ENCODE results near the gene PASK. TPM values are rescaled to one million over a fixed set of nuclear protein-coding genes. Genes with fewer than 3 reads are reported as not detected.
A peak's percentile ranks its signal among the peaks of the same experiment; 100 is the strongest.

Gene PASK
- total and polyA plus RNA-seq, 4 experiments from 2014 or later, result 38.2 to 309 (median 170) TPM

DNA sequence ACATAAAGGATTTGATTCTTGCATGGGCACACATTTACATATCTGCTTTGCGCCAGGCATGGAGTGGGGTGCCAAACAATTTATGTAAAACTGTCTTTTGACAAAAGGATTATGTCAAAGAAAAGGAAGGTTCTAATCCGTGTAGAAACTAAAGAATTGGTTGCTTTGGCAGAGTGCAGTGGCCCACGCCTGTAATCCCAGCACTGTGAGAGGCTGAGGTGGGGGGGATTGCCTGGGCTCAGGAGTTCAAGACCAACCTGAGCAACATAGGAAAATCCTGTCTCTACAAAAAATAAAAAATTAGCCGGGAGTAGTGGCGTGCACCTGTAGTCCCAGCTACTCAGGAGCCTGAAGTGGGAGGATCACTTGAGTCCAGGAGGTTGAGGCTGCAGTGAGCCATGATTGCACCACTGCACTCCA is 46.1 kb downstream of the PASK start:
- H3K4me3 ChIP-seq (ENCODE audit: low read length in 2 of 2), result peak overlapping the region; percentile 92 to 94
- H3K27me3 ChIP-seq (ENCODE audit: insufficient read depth, low read length), result no peaks in the 10 kb centered on the region
- Mint-ChIP-seq H3K27ac (peak overlapping the region; percentile 97 to 99 (median 98)), H3K9me3 (no peaks in the 10 kb centered on the region), H3K36me3 (peaks cover 19 to 45% of the 10 kb centered on the region in 2 donors), H3K4me3 (peak overlapping the region; percentile 94 to 98 (median 96)), H3K4me1 (peaks cover 31 to 88% (median 59%) of the 10 kb centered on the region in 4 donors), H3K27me3 (no peaks in the 10 kb centered on the region)
- H3K36me3 ChIP-seq (ENCODE audit: insufficient read depth, low read length), result peaks cover 28% of the 10 kb centered on the region
- no peak for DNase-seq
- intact Hi-C loops (cut with micrococcal nuclease), result loop anchor here (2.0 kb wide), 1 partner anchor 212 kb away; the partner anchor contains the start of genes HDLBP and SEPTIN2
- POLR2A ChIA-PET (ENCODE audit: partially characterized antibody), result interaction anchor here (1.1 to 17.2 kb wide), 8 partner anchors 8 to 213 kb away, joined by 3 to 299 read pairs (median 38); partner anchors contain the start of genes HDLBP, PASK, PPP1R7 and SEPTIN2
- H3K9me3 ChIP-seq (ENCODE audit: control insufficient read depth in 1 of 2, low read length in 2 of 2), result no peaks in the 10 kb centered on the region
- CTCF ChIA-PET (ENCODE audit: partially characterized antibody), result no interaction called here
- H3K27ac ChIP-seq (ENCODE audit: low read depth, low read length), result peak overlapping the region; percentile 92
- H3K4me1 ChIP-seq (ENCODE audit: insufficient read depth, low read length), result peaks cover 88% of the 10 kb centered on the region

DNA sequence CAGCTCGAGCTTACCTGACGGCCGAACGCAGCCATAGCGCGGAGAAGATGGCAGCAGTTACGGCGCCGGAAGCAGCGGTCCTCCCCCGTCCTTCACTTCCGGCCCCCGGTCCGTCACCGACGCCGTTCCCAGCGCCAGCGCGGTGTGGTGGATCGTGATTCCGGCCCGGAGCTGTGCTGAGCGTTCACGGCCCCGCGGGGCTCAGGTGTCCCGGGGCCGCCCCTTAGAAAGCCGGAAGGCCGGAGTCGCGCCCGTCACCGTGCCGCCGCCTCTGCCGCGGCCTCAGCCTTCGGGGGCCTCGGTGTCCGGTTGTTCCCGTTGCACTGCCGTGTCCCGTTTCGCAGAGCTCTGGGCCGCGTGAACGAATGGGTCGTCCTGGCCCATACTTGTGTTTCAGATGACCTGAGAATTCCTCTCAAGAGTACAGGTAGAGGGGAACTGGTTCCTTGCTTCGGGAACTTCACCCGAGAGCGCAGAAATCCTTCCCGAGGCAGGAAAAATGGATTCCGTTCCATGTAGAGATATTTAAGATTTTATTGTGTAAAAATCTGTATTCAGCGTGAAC is 47.0 kb downstream of the PASK start, which contains the start of gene MTERF4:
Gene MTERF4 (minus strand): TSS at position 49 of the 565 bp plus-strand sequence. CDS start 14 bp downstream, at position 35.
- Histone ChIP-seq H3K9me3 (ENCODE audit: control insufficient read depth in 1 of 2, low read length in 2 of 2) (no peaks in the 10 kb centered on the region), H3K27ac (ENCODE audit: low read depth, low read length) (peak within 1 kb of the TSS; percentile 92), H3K4me1 (ENCODE audit: insufficient read depth, low read length) (peaks cover 88% of the 10 kb centered on the region), H3K36me3 (ENCODE audit: insufficient read depth, low read length) (peaks cover 37% of the 10 kb centered on the region), H3K4me3 (ENCODE audit: low read length in 2 of 2) (peak within 1 kb of the TSS; percentile 92 to 94), H3K27me3 (ENCODE audit: insufficient read depth, low read length) (no peaks in the 10 kb centered on the region)
- DNase-seq, result peak; percentile 85 to 88 (median 86)
- Mint-ChIP-seq H3K36me3 (peaks cover 19 to 51% of the 10 kb centered on the region in 2 donors), H3K27ac (peak within 1 kb of the TSS; percentile 97 to 99 (median 98)), H3K4me1 (peaks cover 32 to 88% (median 62%) of the 10 kb centered on the region in 4 donors), H3K4me3 (peak within 1 kb of the TSS; percentile 94 to 98 (median 96)), H3K9me3 (no peaks in the 10 kb centered on the region), H3K27me3 (no peaks in the 10 kb centered on the region)
- ChIA-PET CTCF (ENCODE audit: partially characterized antibody) (interaction anchor here (1.2 to 1.8 kb wide), 3 partner anchors 8 to 48 kb away, joined by 4 to 8 read pairs (median 5); partner anchors contain the start of genes PASK and PPP1R7), POLR2A (ENCODE audit: partially characterized antibody) (interaction anchor here (0.6 to 17.2 kb wide), 23 partner anchors 9 to 541 kb away, joined by 3 to 299 read pairs (median 3); partner anchors contain the start of genes ATG4B, CAPN10, HDLBP and PASK)
- intact Hi-C loops (cut with micrococcal nuclease), result loop anchor here (1.0 to 2.0 kb wide), 2 partner anchors 47 to 212 kb away; partner anchors contain the start of genes HDLBP, PASK and SEPTIN2

DNA sequence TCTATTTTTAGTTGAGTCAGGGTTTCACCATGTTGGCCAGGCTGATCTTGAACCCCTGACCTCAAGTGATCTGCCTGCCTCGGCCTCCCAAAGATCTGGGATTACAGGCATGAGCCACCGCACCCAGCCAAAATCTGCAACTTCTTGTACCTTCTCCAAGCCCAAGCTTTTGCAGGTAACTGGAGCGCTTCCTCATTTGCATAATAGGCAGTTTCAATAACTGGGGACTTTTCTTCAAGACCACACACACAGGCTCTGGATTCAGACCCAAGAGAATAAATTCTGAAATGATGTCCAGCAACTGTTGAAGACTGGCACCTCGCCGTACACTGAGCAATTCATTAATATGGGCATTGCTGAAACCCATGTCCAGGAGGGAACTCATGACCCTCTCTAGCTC is 50.0 kb downstream of the PASK start:
- H3K9me3 Mint-ChIP-seq, result no peaks in the 10 kb centered on the region
- no peak overlapping the region for H3K27ac ChIP-seq (ENCODE audit: low read depth, low read length)
- ChIA-PET POLR2A (ENCODE audit: partially characterized antibody) (interaction anchor here (0.6 to 17.2 kb wide), 5 partner anchors 9 to 50 kb away, joined by 3 to 299 read pairs (median 6); partner anchors contain the start of genes PASK and PPP1R7), CTCF (ENCODE audit: partially characterized antibody) (interaction anchor here (2.6 kb wide), 1 partner anchor 51 kb away, joined by 16 read pairs; the partner anchor contains the start of genes PASK and PPP1R7)
- intact Hi-C loops (cut with micrococcal nuclease), result no loop called here
- no peaks in the 10 kb centered on the region for H3K9me3 ChIP-seq (ENCODE audit: control insufficient read depth in 1 of 2, low read length in 2 of 2)
- H3K4me1 Mint-ChIP-seq, result peaks cover 46 to 93% (median 75%) of the 10 kb centered on the region in 4 donors
- H3K27me3 ChIP-seq (ENCODE audit: insufficient read depth, low read length), result no peaks in the 10 kb centered on the region
- peaks cover 44% of the 10 kb centered on the region for H3K36me3 ChIP-seq (ENCODE audit: insufficient read depth, low read length)
- H3K27me3 Mint-ChIP-seq, result no peaks in the 10 kb centered on the region
- no peak overlapping the region for H3K4me3 ChIP-seq (ENCODE audit: low read length in 2 of 2)
- no peak for DNase-seq
- H3K36me3 Mint-ChIP-seq, result peaks cover 42 to 79% of the 10 kb centered on the region in 2 donors
- H3K4me1 ChIP-seq (ENCODE audit: insufficient read depth, low read length), result peaks cover 88% of the 10 kb centered on the region
- H3K27ac Mint-ChIP-seq, result peak overlapping the region in 3 of 7 donors; percentile 17 to 97 (median 88)
- peak overlapping the region in 2 of 8 donors; percentile 41 to 49 for H3K4me3 Mint-ChIP-seq

DNA sequence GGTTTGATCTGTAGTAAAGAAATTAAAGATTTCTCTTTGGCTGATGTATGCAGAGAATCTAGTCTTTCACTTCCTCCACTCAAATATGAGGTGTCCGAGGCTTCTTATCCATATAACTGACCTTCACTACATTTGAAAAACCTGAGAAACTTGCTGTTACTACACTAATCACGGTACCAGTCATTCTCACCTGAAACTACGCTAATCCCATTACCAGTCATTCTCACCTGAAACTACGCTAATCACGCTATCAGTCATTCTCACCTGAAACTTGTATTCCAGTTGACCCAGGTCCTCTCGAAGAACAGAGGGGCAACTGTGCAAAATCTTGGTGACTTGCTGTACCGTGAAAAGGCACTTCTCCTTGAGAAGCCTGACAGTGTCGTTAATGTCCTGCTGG is 52.3 kb downstream of the PASK start:
- no peaks in the 10 kb centered on the region for H3K9me3 Mint-ChIP-seq

DNA sequence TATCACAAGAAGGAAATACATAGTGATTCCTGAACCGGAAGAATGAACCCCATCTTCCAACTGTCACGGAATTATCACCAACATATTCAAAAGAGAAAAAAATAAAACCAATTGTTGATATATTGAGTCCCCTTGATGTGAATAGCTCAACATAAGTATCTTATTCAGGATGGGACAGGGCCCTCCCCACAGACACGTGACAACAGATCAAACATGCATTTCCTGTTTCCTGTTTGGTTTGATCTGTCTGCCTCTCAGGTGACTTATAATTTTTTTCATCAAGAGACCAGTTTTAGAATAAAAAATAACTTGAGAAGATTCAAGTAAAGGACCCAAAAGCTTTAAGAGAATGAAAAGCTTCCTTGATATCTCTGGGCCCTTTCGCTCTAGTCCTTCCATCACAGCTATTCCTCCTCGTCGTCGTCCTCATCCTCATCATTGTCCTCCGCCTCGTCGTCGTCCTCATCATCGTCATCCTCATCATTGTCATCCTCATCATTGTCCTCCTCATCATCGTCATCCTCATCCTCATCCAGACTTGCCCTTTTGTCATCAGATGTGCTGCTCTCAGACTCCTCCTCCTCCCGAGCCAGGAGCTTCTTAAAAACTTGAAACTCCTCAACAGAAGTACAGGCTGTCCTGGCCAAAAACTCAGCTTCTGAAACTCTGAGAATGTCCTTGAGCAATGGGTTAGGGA is 53.5 kb downstream of the PASK start:
- no peaks in the 10 kb centered on the region for H3K9me3 ChIP-seq (ENCODE audit: control insufficient read depth in 1 of 2, low read length in 2 of 2)
- ChIA-PET POLR2A (ENCODE audit: partially characterized antibody) (interaction anchor here (0.9 to 11.3 kb wide), 12 partner anchors 12 to 220 kb away, joined by 3 to 231 read pairs (median 4); partner anchors contain the start of genes HDLBP, PASK, PPP1R7 and SEPTIN2), CTCF (ENCODE audit: partially characterized antibody) (interaction anchor here (1.3 to 5.1 kb wide), 3 partner anchors 17 to 54 kb away, joined by 4 to 44 read pairs (median 9); partner anchors contain the start of genes PASK and PPP1R7)
- no peak overlapping the region for H3K4me3 ChIP-seq (ENCODE audit: low read length in 2 of 2)
- Mint-ChIP-seq H3K4me1 (peaks cover 40 to 78% (median 60%) of the 10 kb centered on the region in 4 donors), H3K4me3 (peak overlapping the region; percentile 49 to 87 (median 74)), H3K27ac (peak overlapping the region; percentile 96 to 99 (median 97)), H3K36me3 (peaks cover 46 to 86% of the 10 kb centered on the region in 2 donors), H3K27me3 (no peaks in the 10 kb centered on the region), H3K9me3 (no peaks in the 10 kb centered on the region)
- H3K27ac ChIP-seq (ENCODE audit: low read depth, low read length), result peak overlapping the region; percentile 55
- peak; percentile 73 to 86 (median 76) for DNase-seq
- intact Hi-C loops (cut with micrococcal nuclease), result loop anchor here (1.0 kb wide), 1 partner anchor 17 kb away; no protein-coding TSS in a partner anchor
- H3K4me1 ChIP-seq (ENCODE audit: insufficient read depth, low read length), result peaks cover 69% of the 10 kb centered on the region
- H3K27me3 ChIP-seq (ENCODE audit: insufficient read depth, low read length), result no peaks in the 10 kb centered on the region
- H3K36me3 ChIP-seq (ENCODE audit: insufficient read depth, low read length), result peaks cover 67% of the 10 kb centered on the region

More for the DNA sequence above, 52.3 kb downstream of the PASK start:
- peaks cover 78% of the 10 kb centered on the region for H3K4me1 ChIP-seq (ENCODE audit: insufficient read depth, low read length)
- no peak for DNase-seq
- peaks cover 57% of the 10 kb centered on the region for H3K36me3 ChIP-seq (ENCODE audit: insufficient read depth, low read length)
- ChIA-PET POLR2A (ENCODE audit: partially characterized antibody) (interaction anchor here (3.0 to 11.3 kb wide), 4 partner anchors 12 to 53 kb away, joined by 16 to 231 read pairs (median 40); partner anchors contain the start of genes PASK and PPP1R7), CTCF (ENCODE audit: partially characterized antibody) (interaction anchor here (5.1 kb wide), 1 partner anchor 53 kb away, joined by 44 read pairs; the partner anchor contains the start of genes PASK and PPP1R7)
- Mint-ChIP-seq H3K36me3 (peaks cover 42 to 82% of the 10 kb centered on the region in 2 donors), H3K27me3 (no peaks in the 10 kb centered on the region), H3K27ac (peak overlapping the region; percentile 74 to 99 (median 97)), H3K4me1 (peaks cover 40 to 81% (median 59%) of the 10 kb centered on the region in 4 donors), H3K4me3 (peak overlapping the region in 4 of 8 donors; percentile 10 to 73 (median 44))
- H3K4me3 ChIP-seq (ENCODE audit: low read length in 2 of 2), result no peak overlapping the region
- peak overlapping the region; percentile 55 for H3K27ac ChIP-seq (ENCODE audit: low read depth, low read length)
- H3K27me3 ChIP-seq (ENCODE audit: insufficient read depth, low read length), result no peaks in the 10 kb centered on the region
- intact Hi-C loops (cut with micrococcal nuclease), result no loop called here
- no peaks in the 10 kb centered on the region for H3K9me3 ChIP-seq (ENCODE audit: control insufficient read depth in 1 of 2, low read length in 2 of 2)

DNA sequence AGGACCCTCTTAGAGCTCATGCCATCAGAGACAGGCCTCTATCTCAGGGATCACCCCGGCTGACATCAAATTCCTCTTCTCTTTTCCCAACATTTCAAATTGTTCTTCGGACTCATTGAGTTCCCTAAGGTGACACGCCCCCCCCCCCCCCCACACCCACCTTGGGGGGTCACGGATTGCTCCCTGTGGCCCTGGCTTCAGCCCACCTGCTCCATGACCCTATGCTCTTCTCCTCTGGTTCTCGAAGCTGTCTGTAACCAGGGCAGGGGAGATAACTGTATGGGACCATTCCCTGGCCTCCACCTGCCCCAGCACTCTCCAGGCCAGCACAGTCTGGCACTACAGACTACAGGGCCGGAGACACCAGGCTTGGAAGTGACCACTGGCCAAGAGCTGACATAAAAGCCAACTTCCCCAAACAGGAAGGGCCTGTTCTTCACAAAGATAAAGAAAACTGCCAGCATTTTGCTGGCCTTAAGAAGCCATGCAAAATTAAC is 54.3 kb downstream of the PASK start:
- H3K4me1 ChIP-seq (ENCODE audit: insufficient read depth, low read length), result peaks cover 62% of the 10 kb centered on the region
- H3K27ac ChIP-seq (ENCODE audit: low read depth, low read length), result peak overlapping the region; percentile 55

More for the DNA sequence above, 54.3 kb downstream of the PASK start:
- no peak for DNase-seq
- no peak overlapping the region for H3K4me3 ChIP-seq (ENCODE audit: low read length in 2 of 2)
- no peak overlapping the region for H3K4me3 Mint-ChIP-seq
- no peaks in the 10 kb centered on the region for H3K9me3 Mint-ChIP-seq
- peak overlapping the region in 6 of 7 donors; percentile 52 to 99 (median 97) for H3K27ac Mint-ChIP-seq
- H3K27me3 ChIP-seq (ENCODE audit: insufficient read depth, low read length), result no peaks in the 10 kb centered on the region
- POLR2A ChIA-PET (ENCODE audit: partially characterized antibody), result interaction anchor here (1.1 to 11.3 kb wide), 7 partner anchors 11 to 124 kb away, joined by 3 to 231 read pairs (median 16); partner anchors contain the start of genes PASK and PPP1R7
- H3K36me3 ChIP-seq (ENCODE audit: insufficient read depth, low read length), result peaks cover 63% of the 10 kb centered on the region
- intact Hi-C loops (cut with micrococcal nuclease), result loop anchor here (1.0 kb wide), 1 partner anchor 17 kb away; no protein-coding TSS in a partner anchor
- H3K4me1 Mint-ChIP-seq, result peaks cover 41 to 71% (median 55%) of the 10 kb centered on the region in 4 donors
- CTCF ChIA-PET (ENCODE audit: partially characterized antibody), result interaction anchor here (1.3 to 5.1 kb wide), 3 partner anchors 16 to 55 kb away, joined by 4 to 44 read pairs (median 9); partner anchors contain the start of genes PASK and PPP1R7
- H3K9me3 ChIP-seq (ENCODE audit: control insufficient read depth in 1 of 2, low read length in 2 of 2), result no peaks in the 10 kb centered on the region
- H3K36me3 Mint-ChIP-seq, result peaks cover 49 to 84% of the 10 kb centered on the region in 2 donors
- H3K27me3 Mint-ChIP-seq, result no peaks in the 10 kb centered on the region

Data from CD4-positive, alpha-beta memory T cell (primary cell).